GM23338 (cell line): ENCODE results near the gene ZNF444. TPM values are rescaled to one million over a fixed set of nuclear protein-coding genes. Genes with fewer than 3 reads are reported as not detected.

Source experiments
- ATAC-seq: fragments of 200-7000 bp; cut with Tn5 transposase; 3 replicates; pipeline ENCODE4 v1.9.1; 2020
- DNase-seq: peaks from one replicate; pipeline ENCODE4 v3.0.0-alpha.2; 2015; ENCODE audit warnings: low spot score
- H2AFZ ChIP-seq: fragments of 200-600 bp; sonication (generic); 2 replicates; pipeline ENCODE4 v1.8.0; 2016; ENCODE audit warnings: antibody characterized with exemption, mild to moderate bottlenecking, moderate library complexity
- H3F3A ChIP-seq: fragments of 200-600 bp; sonication (generic); replicated peaks from 2 replicates; pipeline ENCODE4 v1.8.0; 2017; ENCODE audit warnings: antibody characterized with exemption, mixed run types, low read depth
- H3K27ac ChIP-seq: fragments of 200-600 bp; sonication (generic); 2 replicates; pipeline ENCODE4 v1.6.1; 2016; ENCODE audit warnings: low read depth
- H3K27me3 ChIP-seq: fragments of 200-600 bp; sonication (generic); 2 replicates; pipeline ENCODE4 v1.8.0; 2016; ENCODE audit warnings: mild to moderate bottlenecking, mixed run types, moderate library complexity; ENCODE audit not compliant: insufficient read depth
- H3K36me3 ChIP-seq: fragments of 200-600 bp; sonication (generic); 2 replicates; pipeline ENCODE4 v1.8.0; 2016; ENCODE audit warnings: mild to moderate bottlenecking; ENCODE audit not compliant: insufficient read depth
- H3K4me1 ChIP-seq: fragments of 200-600 bp; sonication (generic); 2 replicates; pipeline ENCODE4 v1.8.0; 2016; ENCODE audit warnings: mild to moderate bottlenecking, moderate library complexity; ENCODE audit not compliant: insufficient read depth
- H3K4me2 ChIP-seq: fragments of 200-600 bp; sonication (generic); 2 replicates; pipeline ENCODE4 v1.7.1; 2017; ENCODE audit warnings: mixed run types
- H3K4me3 ChIP-seq: fragments of 200-600 bp; sonication (generic); 2 replicates; pipeline ENCODE4 v1.6.1; 2016; ENCODE audit warnings: mixed run types
- H3K79me2 ChIP-seq: fragments of 200-600 bp; sonication (generic); replicated peaks from 2 replicates; pipeline ENCODE4 v1.8.0; 2017; ENCODE audit warnings: mild to moderate bottlenecking; ENCODE audit not compliant: insufficient read depth
- H3K9me2 ChIP-seq: fragments of 200-600 bp; sonication (generic); 2 replicates; pipeline ENCODE4 v1.8.0; 2017; ENCODE audit not compliant: insufficient read depth
- H4K20me1 ChIP-seq: fragments of 200-600 bp; sonication (generic); replicated peaks from 2 replicates; pipeline ENCODE4 v1.8.0; 2017; ENCODE audit warnings: mild to moderate bottlenecking; ENCODE audit not compliant: insufficient read depth
- H3K27ac Mint-ChIP-seq: 2 replicates; pipeline ENCODE4 v1.8.0; 2020; ENCODE audit warnings: inconsistent platforms, mild to moderate bottlenecking, moderate library complexity, mixed read lengths
- H3K27me3 Mint-ChIP-seq: 3 replicates; pipeline ENCODE4 v1.8.0; 2022; ENCODE audit warnings: low read depth, mild to moderate bottlenecking, moderate library complexity, mixed read lengths, inconsistent platforms; ENCODE audit not compliant: insufficient read depth, poor library complexity
- H3K36me3 Mint-ChIP-seq: 3 replicates; pipeline ENCODE4 v1.8.0; 2021; ENCODE audit warnings: low read depth, mild to moderate bottlenecking, inconsistent platforms, moderate library complexity, mixed read lengths
- H3K4me1 Mint-ChIP-seq: 3 replicates; pipeline ENCODE4 v1.8.0; 2020; ENCODE audit warnings: mild to moderate bottlenecking, inconsistent platforms, mixed read lengths
- H3K4me3 Mint-ChIP-seq: 3 replicates; pipeline ENCODE4 v1.8.0; 2021; ENCODE audit warnings: moderate library complexity, mild to moderate bottlenecking, inconsistent platforms, mixed read lengths
- H3K9me3 Mint-ChIP-seq: 3 replicates; pipeline ENCODE4 v1.8.0; 2020; ENCODE audit warnings: moderate library complexity, mild to moderate bottlenecking, inconsistent platforms, mixed read lengths
- CREB1 ChIP-seq: fragments of 250-450 bp; sonication (Bioruptor Pico); IDR thresholded peaks from 2 replicates; pipeline ENCODE4 v1.5.0; 2020; ENCODE audit warnings: low read depth, mild to moderate bottlenecking, moderate library complexity
- CTCF ChIP-seq, 2 experiments: fragments of 200-600 bp in 1 of 2; sonication (generic) in 1 of 2; conservative IDR thresholded peaks; 2 replicates each; pipeline versions ENCODE4 v1.5.1 to v1.6.1; 2016 to 2017; ENCODE audit warnings: antibody characterized with exemption in 2 of 2, low read depth in 2 of 2, mild to moderate bottlenecking in 2 of 2, moderate library complexity in 1 of 2
- ETS1 ChIP-seq: IDR thresholded peaks from 2 replicates; pipeline ENCODE4 v1.6.1; 2016; ENCODE audit warnings: antibody characterized with exemption
- EZH2 ChIP-seq: fragments of 200-600 bp; sonication (generic); IDR thresholded peaks from one replicate; pipeline ENCODE4 v1.8.0; 2017; ENCODE audit warnings: antibody characterized with exemption, mild to moderate bottlenecking, low read depth; ENCODE audit not compliant: unreplicated experiment
- EZH2phosphoT487 ChIP-seq: fragments of 200-600 bp; sonication (generic); IDR thresholded peaks from one replicate; pipeline ENCODE4 v1.8.1; 2018; ENCODE audit warnings: antibody characterized with exemption; ENCODE audit not compliant: unreplicated experiment
- JUNB ChIP-seq: IDR thresholded peaks from one replicate; pipeline ENCODE4 v1.6.1; 2016; ENCODE audit warnings: antibody characterized with exemption; ENCODE audit not compliant: unreplicated experiment
- NANOG ChIP-seq: IDR thresholded peaks from 2 replicates; pipeline ENCODE4 v1.6.1; 2016; ENCODE audit warnings: antibody characterized with exemption, borderline replicate concordance
- POLR2AphosphoS5 ChIP-seq: IDR thresholded peaks from 2 replicates; pipeline ENCODE4 v1.6.1; 2016; ENCODE audit warnings: antibody characterized with exemption, low read depth
- REST ChIP-seq: IDR thresholded peaks from one replicate; pipeline ENCODE4 v1.6.1; 2018; ENCODE audit warnings: antibody characterized with exemption; ENCODE audit not compliant: unreplicated experiment
- STAT1 ChIP-seq: IDR thresholded peaks from one replicate; pipeline ENCODE4 v1.6.1; 2016; ENCODE audit warnings: antibody characterized with exemption; ENCODE audit not compliant: unreplicated experiment
- ZNF114 ChIP-seq: fragments of 250-450 bp; sonication (Bioruptor Pico); IDR thresholded peaks from 2 replicates; pipeline ENCODE4 v1.5.0; 2020; ENCODE audit warnings: mild to moderate bottlenecking, moderate library complexity
- ZNF331 ChIP-seq: fragments of 250-450 bp; sonication (Bioruptor Pico); IDR thresholded peaks from 2 replicates; pipeline ENCODE4 v1.5.0; 2020; ENCODE audit warnings: low read depth, mild to moderate bottlenecking, moderate library complexity
- polyA plus RNA-seq: library from polyadenylated mRNA; unstranded; fragments of >200 nt; fragmentation: Nextera tagmentation; extraction: Ambion mirVana; gene quantifications from 2 replicates; pipeline ENCODE4 v1.2.1, GENCODE V29; 2016
- total RNA-seq: library from RNA; depleted of rRNA; stranded (reverse); fragments of >200 nt; shearing (Covaris generic); gene quantifications from 2 replicates; pipeline ENCODE4 v1.2.3, GENCODE V29; 2014

The ZNF444 gene
- total and polyA plus RNA-seq, 2 experiments from 2014 or later: 25.1 to 58.5 TPM

GRCh38 chr19:56094449-56094848 is 46.6 kb upstream of the ZNF444 start:
- H3K4me2 ChIP-seq: no peak overlapping the region
- peaks cover 6% of the 10 kb centered on the region; the same call in 1 of the 2 replicates for H3K4me1 ChIP-seq
- Mint-ChIP-seq H3K36me3 (peaks cover 54% of the 10 kb centered on the region), H3K27me3 (peaks cover 9% of the 10 kb centered on the region), H3K27ac (no peak overlapping the region), H3K4me3 (no peak overlapping the region), H3K4me1 (peaks cover 24% of the 10 kb centered on the region), H3K9me3 (peaks cover 6% of the 10 kb centered on the region)
- no peaks in the 10 kb centered on the region for H3K9me2 ChIP-seq
- no peaks in the 10 kb centered on the region for H3F3A ChIP-seq
- DNase-seq: no peak
- H2AFZ ChIP-seq: no peak overlapping the region
- H3K36me3 ChIP-seq: no peaks in the 10 kb centered on the region
- peaks cover 81% of the 10 kb centered on the region for H3K79me2 ChIP-seq
- no peak overlapping the region for H3K27ac ChIP-seq
- ATAC-seq: no peak
- no peaks in the 10 kb centered on the region for H3K27me3 ChIP-seq
- H4K20me1 ChIP-seq: peaks cover 22% of the 10 kb centered on the region
- no peak for TF ChIP-seq STAT1
- H3K4me3 ChIP-seq: no peak overlapping the region

- peaks cover 4% of the 10 kb centered on the region; the same call in 1 of the 2 replicates for H3K36me3 ChIP-seq
- Mint-ChIP-seq H3K4me1 (peaks cover 10% of the 10 kb centered on the region), H3K27ac (no peak overlapping the region), H3K9me3 (peaks cover 6% of the 10 kb centered on the region), H3K4me3 (no peak overlapping the region), H3K27me3 (peaks cover 9% of the 10 kb centered on the region), H3K36me3 (peaks cover 55% of the 10 kb centered on the region)
- peaks cover 6% of the 10 kb centered on the region; the same call in 1 of the 2 replicates for H3K4me1 ChIP-seq
- no peak overlapping the region for H3K4me2 ChIP-seq
- no peak overlapping the region for H2AFZ ChIP-seq
- H3K27me3 ChIP-seq: no peaks in the 10 kb centered on the region
- ATAC-seq: no peak
- peaks cover 73% of the 10 kb centered on the region for H3K79me2 ChIP-seq
- H3K4me3 ChIP-seq: no peak overlapping the region
- no peaks in the 10 kb centered on the region for H3F3A ChIP-seq
- H3K27ac ChIP-seq: no peak overlapping the region
- peaks cover 13% of the 10 kb centered on the region for H4K20me1 ChIP-seq
- no peak for DNase-seq
- no peaks in the 10 kb centered on the region for H3K9me2 ChIP-seq
- TF ChIP-seq CREB1 (CRISPR knock-in tag): no peak
- TF ChIP-seq NANOG: no peak
- TF ChIP-seq CTCF (conservative IDR thresholded peaks at IDR 0.05; ENCODE audit: low read depth in 2 of 2): no peak
- TF ChIP-seq JUNB: no peak
- no peak for TF ChIP-seq EZH2phosphoT487
- TF ChIP-seq EZH2: no peak
- TF ChIP-seq REST: no peak
- no peak for TF ChIP-seq ETS1
- no peak for TF ChIP-seq ZNF331 (CRISPR knock-in tag)
- TF ChIP-seq STAT1: no peak
- no peak for TF ChIP-seq POLR2AphosphoS5
- no peak for TF ChIP-seq ZNF114 (CRISPR knock-in tag)
Observed at GRCh38 chr19:56096665-56097064, 44.4 kb upstream of the ZNF444 start.
